ENCODE measurements around the gene NAALADL2.
"Not testable (repeated sequence)": the region's sequence is repeated elsewhere in the genome, so short reads cannot be mapped to it uniquely, and the experiment has no call there.

NAALADL2 gene

GRCh38 chr3:175818811-175819464 is 959.8 kb downstream of the NAALADL2 start:
- no peak for DNase-seq

- DNase-seq: not testable (repeated sequence)
These were observed 963.8 kb downstream of the NAALADL2 start for GRCh38 chr3:175822766-175823491.

- not testable (repeated sequence) for DNase-seq
These were observed 966.0 kb downstream of the NAALADL2 start for GRCh38 chr3:175825016-175825580.

- no peak for DNase-seq
These were observed 967.6 kb downstream of the NAALADL2 start for GRCh38 chr3:175826759-175827158.

GRCh38 chr3:175829809-175830208 is 970.7 kb downstream of the NAALADL2 start:
- DNase-seq: not testable (repeated sequence)

DNA sequence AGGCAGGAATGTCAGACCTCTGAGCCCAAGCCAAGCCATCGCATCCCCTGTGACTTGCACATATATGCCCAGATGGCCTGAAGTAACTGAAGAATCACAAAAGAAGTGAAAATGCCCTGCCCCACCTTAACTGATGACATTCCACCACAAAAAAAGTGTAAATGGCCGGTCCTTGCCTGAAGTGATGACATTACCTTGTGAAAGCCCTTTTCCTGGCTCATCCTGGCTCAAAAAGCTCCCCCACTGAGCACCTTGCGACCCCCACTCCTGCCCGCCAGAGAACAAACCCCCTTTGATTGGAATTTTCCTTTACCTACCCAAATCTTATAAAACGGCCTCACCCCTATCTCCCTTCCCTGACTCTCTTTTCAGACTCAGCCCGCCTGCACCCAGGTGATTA is 976.6 kb downstream of the NAALADL2 start:
- not testable (repeated sequence) for DNase-seq

GRCh38 chr3:175836617-175837016 is 977.5 kb downstream of the NAALADL2 start:
- no peak for DNase-seq

GRCh38 chr3:175837962-175838361 is 978.8 kb downstream of the NAALADL2 start:
- DNase-seq: no peak

DNA sequence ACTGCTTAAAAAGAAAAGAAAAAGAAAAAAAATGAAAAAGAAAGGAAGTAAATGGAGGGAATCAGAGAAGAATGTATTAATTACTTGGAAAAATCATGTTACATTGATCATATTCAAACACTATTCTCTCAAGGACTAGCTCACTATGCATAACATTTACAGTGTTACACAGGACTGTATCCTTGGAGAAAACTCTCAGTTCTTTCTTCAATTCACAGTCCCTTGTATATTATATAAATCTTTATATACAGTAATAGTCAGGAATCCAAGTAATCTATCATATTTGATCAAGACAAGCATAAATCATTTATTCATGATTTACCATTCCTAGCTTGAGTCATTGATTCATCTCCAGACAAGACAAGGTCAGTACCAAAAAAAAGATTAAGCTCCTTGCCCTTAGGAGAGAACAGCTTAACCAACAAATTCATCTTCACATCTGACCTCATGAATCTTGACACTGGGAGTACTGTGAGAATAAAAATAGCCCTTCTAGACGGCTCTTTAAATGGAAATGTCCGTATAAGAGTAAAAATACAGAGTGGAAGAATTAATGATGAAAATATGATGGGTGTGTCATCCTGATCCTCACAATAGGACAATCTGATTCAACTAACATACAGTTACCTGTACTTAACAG is 980.4 kb downstream of the NAALADL2 start:
- DNase-seq: no peak

- DNase-seq: no peak
These were observed 992.4 kb downstream of the NAALADL2 start for GRCh38 chr3:175851541-175851940.

- no peak for DNase-seq
These were observed 993.4 kb downstream of the NAALADL2 start for GRCh38 chr3:175852560-175852959.

DNA sequence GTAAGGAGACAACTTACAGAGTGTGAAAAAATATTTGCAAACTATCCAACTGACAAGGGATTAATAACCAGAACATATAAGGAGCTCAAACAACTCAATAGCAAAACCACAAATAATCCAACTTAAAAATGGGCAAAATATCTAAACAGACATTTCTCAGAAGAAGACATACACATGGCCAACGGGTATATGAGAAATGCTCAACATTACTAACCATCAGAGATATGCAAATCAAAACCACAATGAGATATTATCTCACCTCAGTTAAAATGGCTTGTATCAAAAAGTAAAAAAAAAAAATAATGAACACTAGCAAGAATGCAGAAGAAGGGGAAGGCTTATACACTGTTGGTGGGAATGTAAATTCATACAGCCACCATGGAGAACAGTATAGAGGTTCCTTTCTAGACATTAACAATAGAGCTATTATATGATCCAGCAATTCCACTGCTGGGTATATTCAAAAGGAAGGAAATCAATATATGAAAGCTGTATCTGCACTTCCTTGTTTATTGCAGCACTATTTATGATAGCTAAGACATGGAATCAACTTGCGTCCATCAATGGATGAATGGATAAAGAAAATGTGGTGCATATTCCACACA is 998.6 kb downstream of the NAALADL2 start:
- DNase-seq: no peak
